ENCODE measurements around the gene PPIA.

The PPIA gene

GRCh38 chr7:44766416-44766801 is 30.1 kb upstream of the PPIA start:
- Histone ChIP-seq H3K4me1 (ENCODE audit: control insufficient read depth in 1 of 2, insufficient read depth in 1 of 2, low read depth in 1 of 2, low read length in 1 of 2) (peaks cover 0 to 7% of the 10 kb centered on the region in 2 experiments), H3K9me3 (no peaks in the 10 kb centered on the region), H3K27me3 (no peaks in the 10 kb centered on the region), H3K27ac (no peak overlapping the region), H3K4me3 (ENCODE audit: low read depth in 1 of 2, low read length in 1 of 2) (no peak overlapping the region), H3K36me3 (peaks cover 72% of the 10 kb centered on the region)
- TF ChIP-seq CTCF (IDR thresholded peaks at IDR 0.05), result no peak

- no peak for TF ChIP-seq CTCF (IDR thresholded peaks at IDR 0.05)
- H3K4me3 ChIP-seq (ENCODE audit: low read depth in 1 of 2, low read length in 1 of 2), result no peak overlapping the region
- peaks cover 0 to 7% of the 10 kb centered on the region in 2 experiments for H3K4me1 ChIP-seq (ENCODE audit: control insufficient read depth in 1 of 2, insufficient read depth in 1 of 2, low read depth in 1 of 2, low read length in 1 of 2)
- H3K27ac ChIP-seq, result no peak overlapping the region
- H3K27me3 ChIP-seq, result no peaks in the 10 kb centered on the region
- peaks cover 63% of the 10 kb centered on the region for H3K36me3 ChIP-seq
- H3K9me3 ChIP-seq, result no peaks in the 10 kb centered on the region
These were observed 29.2 kb upstream of the PPIA start for GRCh38 chr7:44767134-44767911.

- Histone ChIP-seq H3K4me3 (ENCODE audit: low read depth in 1 of 2, low read length in 1 of 2) (no peak overlapping the region), H3K9me3 (no peaks in the 10 kb centered on the region), H3K27ac (no peak overlapping the region)
These were observed 28.4 kb upstream of the PPIA start for GRCh38 chr7:44767912-44768627.

GRCh38 chr7:44768628-44769371 is 27.7 kb upstream of the PPIA start:
- no peaks in the 10 kb centered on the region for H3K27me3 ChIP-seq
- no peak overlapping the region for H3K27ac ChIP-seq
- no peak overlapping the region for H3K4me3 ChIP-seq (ENCODE audit: low read depth in 1 of 2, low read length in 1 of 2)
- no peaks in the 10 kb centered on the region for H3K9me3 ChIP-seq
- H3K36me3 ChIP-seq, result peaks cover 48% of the 10 kb centered on the region
- peaks cover 0 to 7% of the 10 kb centered on the region in 2 experiments for H3K4me1 ChIP-seq (ENCODE audit: control insufficient read depth in 1 of 2, insufficient read depth in 1 of 2, low read depth in 1 of 2, low read length in 1 of 2)
- no peak for TF ChIP-seq CTCF (IDR thresholded peaks at IDR 0.05)

More at GRCh38 chr7:44767912-44768627, 28.4 kb upstream of the PPIA start:
- no peak for TF ChIP-seq CTCF (IDR thresholded peaks at IDR 0.05)
- peaks cover 56% of the 10 kb centered on the region for H3K36me3 ChIP-seq
- peaks cover 0 to 7% of the 10 kb centered on the region in 2 experiments for H3K4me1 ChIP-seq (ENCODE audit: control insufficient read depth in 1 of 2, insufficient read depth in 1 of 2, low read depth in 1 of 2, low read length in 1 of 2)
- no peaks in the 10 kb centered on the region for H3K27me3 ChIP-seq

GRCh38 chr7:44769376-44769775 is 27.1 kb upstream of the PPIA start:
- Histone ChIP-seq H3K4me3 (ENCODE audit: low read depth in 1 of 2, low read length in 1 of 2) (no peak overlapping the region), H3K36me3 (peaks cover 43% of the 10 kb centered on the region), H3K9me3 (no peaks in the 10 kb centered on the region), H3K27ac (no peak overlapping the region), H3K27me3 (peaks cover 4% of the 10 kb centered on the region), H3K4me1 (ENCODE audit: control insufficient read depth in 1 of 2, insufficient read depth in 1 of 2, low read depth in 1 of 2, low read length in 1 of 2) (peaks cover 0 to 6% of the 10 kb centered on the region in 2 experiments)
- TF ChIP-seq CTCF (IDR thresholded peaks at IDR 0.05), result no peak
